ENCODE measurements around the gene CLEC4G.

DNA sequence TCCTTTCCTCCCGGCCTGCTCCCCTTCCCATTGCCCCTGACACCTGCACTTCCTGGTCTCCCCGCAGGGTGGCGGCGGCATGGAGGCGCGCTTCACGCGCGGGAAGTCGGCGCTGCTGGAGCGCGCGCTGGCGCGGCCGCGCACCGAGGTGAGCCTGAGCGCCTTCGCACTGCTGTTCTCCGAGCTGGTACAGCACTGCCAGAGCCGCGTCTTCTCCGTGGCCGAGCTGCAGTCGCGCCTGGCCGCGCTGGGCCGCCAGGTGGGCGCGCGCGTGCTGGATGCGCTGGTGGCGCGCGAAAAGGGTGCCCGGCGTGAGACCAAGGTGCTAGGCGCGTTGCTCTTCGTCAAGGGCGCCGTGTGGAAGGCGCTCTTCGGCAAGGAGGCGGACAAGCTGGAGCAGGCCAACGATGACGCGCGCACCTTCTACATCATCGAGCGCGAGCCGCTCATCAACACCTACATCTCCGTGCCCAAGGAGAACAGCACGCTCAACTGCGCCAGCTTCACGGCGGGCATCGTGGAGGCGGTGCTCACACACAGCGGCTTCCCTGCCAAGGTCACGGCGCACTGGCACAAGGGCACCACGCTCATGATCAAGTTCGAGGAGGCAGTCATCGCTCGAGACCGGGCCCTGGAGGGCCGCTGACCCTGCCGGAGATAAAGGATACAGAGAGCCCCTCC lies 49.6 kb downstream of the CLEC4G start:
- no peak for TF ChIP-seq EZH2phosphoT487 (IDR thresholded peaks at IDR 0.05; ENCODE audit: low read depth)
- TF ChIP-seq, protein P1, sequence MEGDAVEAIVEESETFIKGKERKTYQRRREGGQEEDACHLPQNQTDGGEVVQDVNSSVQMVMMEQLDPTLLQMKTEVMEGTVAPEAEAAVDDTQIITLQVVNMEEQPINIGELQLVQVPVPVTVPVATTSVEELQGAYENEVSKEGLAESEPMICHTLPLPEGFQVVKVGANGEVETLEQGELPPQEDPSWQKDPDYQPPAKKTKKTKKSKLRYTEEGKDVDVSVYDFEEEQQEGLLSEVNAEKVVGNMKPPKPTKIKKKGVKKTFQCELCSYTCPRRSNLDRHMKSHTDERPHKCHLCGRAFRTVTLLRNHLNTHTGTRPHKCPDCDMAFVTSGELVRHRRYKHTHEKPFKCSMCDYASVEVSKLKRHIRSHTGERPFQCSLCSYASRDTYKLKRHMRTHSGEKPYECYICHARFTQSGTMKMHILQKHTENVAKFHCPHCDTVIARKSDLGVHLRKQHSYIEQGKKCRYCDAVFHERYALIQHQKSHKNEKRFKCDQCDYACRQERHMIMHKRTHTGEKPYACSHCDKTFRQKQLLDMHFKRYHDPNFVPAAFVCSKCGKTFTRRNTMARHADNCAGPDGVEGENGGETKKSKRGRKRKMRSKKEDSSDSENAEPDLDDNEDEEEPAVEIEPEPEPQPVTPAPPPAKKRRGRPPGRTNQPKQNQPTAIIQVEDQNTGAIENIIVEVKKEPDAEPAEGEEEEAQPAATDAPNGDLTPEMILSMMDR (IDR thresholded peaks at IDR 0.05; ENCODE audit: low read depth, low read length), result no peak

All from OCI-LY3 (cell line).